HG03175 (cell line): ENCODE data around the gene ADGRD1.

Source experiments
- ATAC-seq: cut with Tn5 transposase; IDR thresholded peaks from one replicate; pipeline ENCODE4 v1.9.1; 2021; ENCODE audit warnings: mild to moderate bottlenecking, moderate library complexity; ENCODE audit not compliant: unreplicated experiment

ADGRD1 gene

GRCh38 chr12:131020326-131021153, 66.8 kb downstream of the ADGRD1 start:
- ATAC-seq, result no peak

GRCh38 chr12:131021154-131021541, 67.4 kb downstream of the ADGRD1 start:
- no peak for ATAC-seq

- no peak for ATAC-seq
Observed at GRCh38 chr12:131024026-131024425, 70.3 kb downstream of the ADGRD1 start.

- no peak for ATAC-seq
Observed at GRCh38 chr12:131024721-131025120, 71.0 kb downstream of the ADGRD1 start.

GRCh38 chr12:131025234-131025633, 71.5 kb downstream of the ADGRD1 start:
- no peak for ATAC-seq

- ATAC-seq, result no peak
Observed at GRCh38 chr12:131025939-131026702, 72.4 kb downstream of the ADGRD1 start.

GRCh38 chr12:131026754-131027153, 73.0 kb downstream of the ADGRD1 start:
- ATAC-seq, result no peak

- ATAC-seq, result no peak
Observed at GRCh38 chr12:131027264-131027663, 73.6 kb downstream of the ADGRD1 start.

- ATAC-seq, result no peak
Observed at GRCh38 chr12:131027876-131028586, 74.3 kb downstream of the ADGRD1 start.

GRCh38 chr12:131028587-131029338, 75.1 kb downstream of the ADGRD1 start:
- no peak for ATAC-seq

GRCh38 chr12:131030472-131031328, 77.0 kb downstream of the ADGRD1 start:
- ATAC-seq, result no peak

- ATAC-seq, result no peak
Observed at GRCh38 chr12:131032082-131032750, 78.5 kb downstream of the ADGRD1 start.

GRCh38 chr12:131033486-131033885, 79.8 kb downstream of the ADGRD1 start:
- ATAC-seq, result no peak

- no peak for ATAC-seq
Observed at GRCh38 chr12:131033886-131034482, 80.3 kb downstream of the ADGRD1 start.

GRCh38 chr12:131034631-131035244, 81.0 kb downstream of the ADGRD1 start:
- no peak for ATAC-seq

- no peak for ATAC-seq
Observed at GRCh38 chr12:131035245-131035681, 81.6 kb downstream of the ADGRD1 start.

- ATAC-seq, result no peak
Observed at GRCh38 chr12:131038159-131038558, 84.5 kb downstream of the ADGRD1 start.
